Left lung (tissue), 10 donors: ENCODE results near the gene CNPY4. TPM values are rescaled to one million over a fixed set of nuclear protein-coding genes. Genes with fewer than 3 reads are reported as not detected.
A peak's percentile ranks its signal among the peaks of the same experiment; 100 is the strongest.

Source experiments
- ATAC-seq: fragments of 200-7000 bp; cut with Tn5 transposase; one replicate; pipeline ENCODE4 v1.9.1; 2020; ENCODE audit warnings: moderate library complexity
- DNase-seq, 4 donors: peaks; one replicate each; pipeline ENCODE4 v3.0.0-alpha.2; 2013 to 2020
- H3K27ac ChIP-seq, 2 donors: fragments of 200-600 bp; sonication (generic) in 1 of 2; one replicate each; pipeline versions ENCODE4 v1.5.0 to v1.8.0; 2020 to 2021
- H3K27me3 ChIP-seq, 2 donors: fragments of 200-600 bp; sonication (generic) in 1 of 2; one replicate each; pipeline versions ENCODE4 v1.5.0 to v1.8.0; 2020 to 2021
- H3K36me3 ChIP-seq, 2 donors: fragments of 200-600 bp; sonication (generic) in 1 of 2; one replicate each; pipeline versions ENCODE4 v1.5.0 to v1.8.0; 2020 to 2021
- H3K4me1 ChIP-seq, 2 donors: fragments of 200-600 bp; one replicate each; pipeline ENCODE4 v1.8.0; 2021
- H3K4me3 ChIP-seq, 2 donors: fragments of 200-600 bp; sonication (generic) in 1 of 2; one replicate each; pipeline versions ENCODE4 v1.5.0 to v1.8.0; 2020 to 2021; ENCODE audit warnings: mild to moderate bottlenecking in 1 of 2
- H3K9me3 ChIP-seq, 2 donors: fragments of 200-600 bp; sonication (generic) in 1 of 2; one replicate each; pipeline versions ENCODE4 v1.5.0 to v1.8.0; 2020 to 2021
- CTCF ChIP-seq, 2 donors: fragments of 200-600 bp; sonication (generic) in 1 of 2; IDR thresholded peaks; one replicate each; pipeline versions ENCODE4 v1.5.0 to v1.8.0; 2021; ENCODE audit warnings: antibody characterized with exemption in 2 of 2
- intact Hi-C, 2 donors: fragments of 100-400 bp; cut with DNase I; formaldehyde crosslinking; loops; one replicate each; pipeline versions ENCODE4 v1.11.2 to v1.14.2; 2022
- polyA plus RNA-seq, 6 donors: library from polyadenylated mRNA; unstranded; fragments of 120-200 nt; gene quantifications; one replicate each; pipeline ENCODE4 v1.2.1, GENCODE V29; 2013; ENCODE audit not compliant: insufficient read length in 6 of 6
- total RNA-seq, 2 donors: library from RNA; stranded (reverse); fragmentation: NEBNext Ultra II Directional; extraction: Animal tissue kit (Norgen Biotek cat#: 25700); gene quantifications; one replicate each; pipeline ENCODE4 v1.2.1, GENCODE V29; 2021
- donor health status: DM: no; HTN: yes; CAD: no.
- donor health status: DM: no; HTN: no; CAD: no.

The CNPY4 gene
- total and polyA plus RNA-seq, 8 donors: 15.1 to 54.1 (median 39.8) TPM

- Histone ChIP-seq H3K4me3 (no peak overlapping the region), H3K27ac (no peak overlapping the region), H3K4me1 (peaks cover 16 to 27% of the 10 kb centered on the region in 2 donors), H3K36me3 (peaks cover 11 to 88% of the 10 kb centered on the region in 2 donors), H3K9me3 (no peaks in the 10 kb centered on the region), H3K27me3 (no peaks in the 10 kb centered on the region)
- DNase-seq (no peak), ATAC-seq (no peak)
- no peak for TF ChIP-seq CTCF (IDR thresholded peaks at IDR 0.05)
- intact Hi-C loops: no loop called here
Measured at GRCh38 chr7:100095704-100096103, 23.7 kb upstream of the CNPY4 start.

- Histone ChIP-seq H3K4me1 (peaks cover 20 to 28% of the 10 kb centered on the region in 2 donors), H3K36me3 (peaks cover 11 to 65% of the 10 kb centered on the region in 2 donors), H3K27me3 (no peaks in the 10 kb centered on the region), H3K9me3 (no peaks in the 10 kb centered on the region), H3K27ac (peak overlapping the region in 1 of 2 donors; percentile 18), H3K4me3 (no peak overlapping the region)
- ATAC-seq: no peak
- DNase-seq: no peak
- intact Hi-C loops: no loop called here
- TF ChIP-seq CTCF (IDR thresholded peaks at IDR 0.05): no peak
Measured at GRCh38 chr7:100098913-100099312, 20.5 kb upstream of the CNPY4 start.

- no peaks in the 10 kb centered on the region for H3K9me3 ChIP-seq
- DNase-seq (no peak), ATAC-seq (no peak)
- TF ChIP-seq CTCF (IDR thresholded peaks at IDR 0.05): no peak
- intact Hi-C loops: no loop called here
- peaks cover 20 to 28% of the 10 kb centered on the region in 2 donors for H3K4me1 ChIP-seq
- H3K36me3 ChIP-seq: peaks cover 11 to 65% of the 10 kb centered on the region in 2 donors
- H3K4me3 ChIP-seq: peak overlapping the region; percentile 90 to 95
- H3K27ac ChIP-seq: no peak overlapping the region
- H3K27me3 ChIP-seq: no peaks in the 10 kb centered on the region
Measured at GRCh38 chr7:100099452-100099851, 20.0 kb upstream of the CNPY4 start.

GRCh38 chr7:100100420-100101015, 18.9 kb upstream of the CNPY4 start:
- H3K4me1 ChIP-seq: peaks cover 20 to 28% of the 10 kb centered on the region in 2 donors
- no peaks in the 10 kb centered on the region for H3K9me3 ChIP-seq
- DNase-seq (peak; percentile 93 to 97 (median 96)), ATAC-seq (peak; percentile 94)
- no peaks in the 10 kb centered on the region for H3K27me3 ChIP-seq
- H3K36me3 ChIP-seq: peaks cover 4 to 65% of the 10 kb centered on the region in 2 donors
- peak overlapping the region; percentile 90 to 95 for H3K4me3 ChIP-seq
- no peak for TF ChIP-seq CTCF (IDR thresholded peaks at IDR 0.05)
- intact Hi-C loops: no loop called here
- H3K27ac ChIP-seq: peak overlapping the region; percentile 93 to 97

GRCh38 chr7:100101016-100101862, 18.2 kb upstream of the CNPY4 start, which contains the start of the genes AP4M1 and MCM7:
TSS of gene AP4M1 (plus strand) at chr7:100101643. CDS start at chr7:100101715, 72 bp downstream.
TSS of gene MCM7 (minus strand) at chr7:100101397. CDS start at chr7:100101294, 103 bp downstream.
- intact Hi-C loops: no loop called here

More at GRCh38 chr7:100101016-100101862, 18.2 kb upstream of the CNPY4 start, which contains the start of the genes AP4M1 and MCM7:
- no peaks in the 10 kb centered on the region for H3K9me3 ChIP-seq
- H3K36me3 ChIP-seq: peaks cover 0 to 65% of the 10 kb centered on the region in 2 donors
- TF ChIP-seq CTCF (IDR thresholded peaks at IDR 0.05): peak in 1 of 2 donors; percentile 13
- DNase-seq (peak; percentile 96 to 100 (median 98)), ATAC-seq (peak; percentile 94)
- H3K27me3 ChIP-seq: no peaks in the 10 kb centered on the region
- H3K27ac ChIP-seq: peak within 1 kb of the TSS; percentile 93 to 97
- H3K4me3 ChIP-seq: peak within 1 kb of the TSS; percentile 90 to 95
- H3K4me1 ChIP-seq: peaks cover 20 to 28% of the 10 kb centered on the region in 2 donors
